C1 segment of cervical spinal cord (tissue), 14 donors: Measurements from ENCODE around the gene UST.
"Not testable (repeated sequence)": the region's sequence is repeated elsewhere in the genome, so short reads cannot be mapped to it uniquely, and the experiment has no call there.

ENCODE experiments used
- DNase-seq, 14 donors: peaks; one replicate each; lab custom pipeline; 2025; lab: John Stamatoyannopoulos, UW

Gene UST

GRCh38 chr6:149033454-149033853 is 286.6 kb downstream of the UST start:
- no peak for DNase-seq

GRCh38 chr6:149035766-149036165 is 288.9 kb downstream of the UST start:
- no peak for DNase-seq

- no peak for DNase-seq
Observed at GRCh38 chr6:149037051-149037671, 290.3 kb downstream of the UST start.

GRCh38 chr6:149039025-149039424 is 292.2 kb downstream of the UST start:
- DNase-seq: not testable (repeated sequence)

GRCh38 chr6:149041953-149042352 is 295.1 kb downstream of the UST start:
- no peak for DNase-seq

GRCh38 chr6:149043476-149044130 is 296.8 kb downstream of the UST start:
- no peak for DNase-seq

GRCh38 chr6:149044528-149044927 is 297.7 kb downstream of the UST start:
- DNase-seq: no peak

- no peak for DNase-seq
Observed at GRCh38 chr6:149045404-149045803, 298.6 kb downstream of the UST start.

GRCh38 chr6:149046164-149046821 is 299.5 kb downstream of the UST start:
- no peak for DNase-seq

- DNase-seq: no peak
Observed at GRCh38 chr6:149046822-149047246, 300.0 kb downstream of the UST start.

- DNase-seq: no peak
Observed at GRCh38 chr6:149049230-149049629, 302.4 kb downstream of the UST start.

GRCh38 chr6:149050160-149050559 is 303.3 kb downstream of the UST start:
- DNase-seq: no peak

GRCh38 chr6:149052350-149053106 is 305.7 kb downstream of the UST start:
- DNase-seq: no peak

GRCh38 chr6:149053848-149054558 is 307.2 kb downstream of the UST start:
- no peak for DNase-seq

- DNase-seq: no peak
Observed at GRCh38 chr6:149054559-149055194, 307.8 kb downstream of the UST start.

- no peak for DNase-seq
Observed at GRCh38 chr6:149055195-149055899, 308.5 kb downstream of the UST start.

GRCh38 chr6:149056777-149057463 is 310.1 kb downstream of the UST start:
- DNase-seq: no peak

GRCh38 chr6:149057464-149057840 is 310.6 kb downstream of the UST start:
- no peak for DNase-seq

- no peak for DNase-seq
Observed at GRCh38 chr6:149059557-149059956, 312.7 kb downstream of the UST start.
